Neural progenitor cell (in vitro differentiated cells): ENCODE results near the gene CDC16. TPM values are rescaled to one million over a fixed set of nuclear protein-coding genes. Genes with fewer than 3 reads are reported as not detected.
A peak's percentile ranks its signal among the peaks of the same experiment; 100 is the strongest.

Source experiments
- DNase-seq: peaks from one replicate; pipeline ENCODE4 v3.0.0-alpha.2; 2016; ENCODE audit warnings: low spot score
- H2AFZ ChIP-seq: fragments of 200-600 bp; sonication (generic); replicated peaks from 2 replicates; pipeline ENCODE4 v1.6.1; 2016; ENCODE audit warnings: antibody characterized with exemption
- H3F3A ChIP-seq: fragments of 200-600 bp; sonication (generic); 2 replicates; pipeline ENCODE4 v1.6.1; 2016; ENCODE audit warnings: antibody characterized with exemption, low read depth
- H3K27ac ChIP-seq: fragments of 200-600 bp; sonication (generic); 2 replicates; pipeline ENCODE4 v1.5.1; 2016; ENCODE audit warnings: mild to moderate bottlenecking
- H3K27me3 ChIP-seq: fragments of 200-600 bp; sonication (generic); 2 replicates; pipeline ENCODE4 v1.6.1; 2016; ENCODE audit warnings: mild to moderate bottlenecking, moderate library complexity
- H3K36me3 ChIP-seq: fragments of 200-600 bp; sonication (generic); 2 replicates; pipeline ENCODE4 v1.5.1; 2016
- H3K4me1 ChIP-seq: fragments of 200-600 bp; sonication (generic); 2 replicates; pipeline ENCODE4 v1.6.1; 2016; ENCODE audit warnings: mixed run types
- H3K4me2 ChIP-seq: fragments of 200-600 bp; sonication (generic); 2 replicates; pipeline ENCODE4 v1.6.1; 2016
- H3K4me3 ChIP-seq: fragments of 200-600 bp; sonication (generic); 2 replicates; pipeline ENCODE4 v1.5.1; 2016
- H3K79me2 ChIP-seq: fragments of 200-600 bp; sonication (generic); 2 replicates; pipeline ENCODE4 v1.6.1; 2016; ENCODE audit warnings: low read depth
- H3K9ac ChIP-seq: fragments of 200-600 bp; sonication (generic); 2 replicates; pipeline ENCODE4 v1.6.1; 2016
- H3K9me3 ChIP-seq: fragments of 200-600 bp; sonication (generic); 2 replicates; pipeline ENCODE4 v1.5.1; 2016; ENCODE audit warnings: low read depth
- H4K20me1 ChIP-seq: fragments of 200-600 bp; sonication (generic); 2 replicates; pipeline ENCODE4 v1.6.1; 2016; ENCODE audit warnings: low read depth
- H3K27ac Mint-ChIP-seq: 3 replicates; pipeline ENCODE4 v1.8.0; 2021; ENCODE audit warnings: mixed read lengths
- H3K27me3 Mint-ChIP-seq: 2 replicates; pipeline ENCODE4 v1.8.0; 2022; ENCODE audit warnings: low read depth, mild to moderate bottlenecking, inconsistent platforms, moderate library complexity, mixed read lengths; ENCODE audit not compliant: insufficient read depth
- H3K36me3 Mint-ChIP-seq: 3 replicates; pipeline ENCODE4 v1.8.0; 2021; ENCODE audit warnings: mixed read lengths
- H3K4me1 Mint-ChIP-seq: 3 replicates; pipeline ENCODE4 v1.8.0; 2021; ENCODE audit warnings: mixed read lengths
- H3K4me3 Mint-ChIP-seq: 3 replicates; pipeline ENCODE4 v1.8.0; 2021; ENCODE audit warnings: mild to moderate bottlenecking, moderate library complexity, mixed read lengths
- H3K9me3 Mint-ChIP-seq: 3 replicates; pipeline ENCODE4 v1.8.0; 2020; ENCODE audit warnings: mixed read lengths
- EZH2 ChIP-seq: fragments of 200-600 bp; sonication (generic); IDR thresholded peaks from 2 replicates; pipeline ENCODE4 v1.6.1; 2017; ENCODE audit warnings: antibody characterized with exemption, mild to moderate bottlenecking, moderate library complexity
- EZH2phosphoT487 ChIP-seq: fragments of 200-600 bp; sonication (generic); IDR thresholded peaks from 2 replicates; pipeline ENCODE4 v1.6.1; 2017; ENCODE audit warnings: antibody characterized with exemption
- total RNA-seq: library from RNA; depleted of rRNA; stranded (reverse); fragments of >200 nt; gene quantifications from 2 replicates; pipeline ENCODE4 v1.2.3, GENCODE V29; 2015; ENCODE audit warnings: low replicate concordance
- TF ChIP-seq, protein P1 (sequence below): fragments of 200-600 bp; sonication (generic); IDR thresholded peaks from 2 replicates; pipeline ENCODE4 v1.5.1; 2017; ENCODE audit warnings: antibody characterized with exemption, mild to moderate bottlenecking

Gene CDC16
- total RNA-seq, 1 donor from 2014 or later = 69.6 TPM

DNA sequence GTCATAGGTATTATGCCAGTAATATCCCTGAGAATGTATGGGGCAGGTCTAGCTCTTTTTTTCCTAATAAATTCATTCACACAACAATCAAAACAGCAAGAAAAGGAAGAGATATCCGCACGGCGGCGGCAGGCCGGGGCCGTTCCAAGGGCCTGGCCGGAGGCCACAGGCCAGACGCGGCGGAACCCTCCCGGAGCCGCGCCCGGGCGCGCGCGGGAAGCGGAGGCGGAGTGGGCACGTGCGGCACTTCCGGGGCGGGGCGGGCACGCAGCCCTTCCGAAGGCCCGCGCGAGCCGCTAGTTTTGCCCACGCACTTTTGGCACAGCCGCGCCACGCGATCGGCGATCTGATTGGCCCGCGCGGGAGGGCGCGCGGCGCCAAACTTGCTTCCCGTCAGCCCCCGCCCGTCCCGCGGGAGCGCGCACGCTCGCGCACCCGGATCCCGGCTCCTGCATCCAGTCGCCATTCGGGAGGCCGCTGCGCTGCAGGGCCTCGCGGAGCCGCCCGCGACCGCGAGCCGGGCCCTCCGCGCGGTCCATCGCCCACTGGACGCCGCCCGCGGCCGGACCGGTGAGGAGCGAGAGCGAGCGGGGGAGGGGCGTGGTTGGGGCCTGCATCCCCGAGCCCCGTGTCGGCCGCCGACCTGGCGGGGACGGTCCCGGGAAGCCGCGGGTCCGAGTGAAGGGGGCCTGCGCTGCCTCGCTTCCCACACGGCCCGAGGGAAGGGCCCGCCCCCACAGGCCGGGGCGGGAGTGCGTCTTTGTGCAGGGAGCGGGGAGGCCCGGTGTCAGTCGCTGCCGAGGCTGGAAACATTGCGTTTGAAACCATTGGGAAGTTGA lies 79.6 kb downstream of the CDC16 start, which contains the start of gene CHAMP1:
Gene CHAMP1, plus strand, starts transcription at position 430 of the 839 bp plus-strand sequence. CDS start 9,340 bp downstream, outside the sequence.
- no peaks in the 10 kb centered on the region for H3K9me3 ChIP-seq
- H2AFZ ChIP-seq = peak within 1 kb of the TSS; percentile 8
- peak within 1 kb of the TSS; percentile 59 for H3K4me3 ChIP-seq
- peaks cover 5% of the 10 kb centered on the region for H3K36me3 ChIP-seq
- no peaks in the 10 kb centered on the region for H3K27me3 ChIP-seq
- H3K9ac ChIP-seq = peak within 1 kb of the TSS; percentile 78
- peak within 1 kb of the TSS; percentile 88 for H3K4me3 Mint-ChIP-seq
- H3K9me3 Mint-ChIP-seq = no peaks in the 10 kb centered on the region
- peaks cover 3% of the 10 kb centered on the region for H3K27me3 Mint-ChIP-seq
- H3K27ac Mint-ChIP-seq = peak within 1 kb of the TSS; percentile 97
- H3F3A ChIP-seq = peaks cover 31% of the 10 kb centered on the region
- peaks cover 40% of the 10 kb centered on the region for H4K20me1 ChIP-seq
- peaks cover 57% of the 10 kb centered on the region for H3K79me2 ChIP-seq
- peak within 1 kb of the TSS; percentile 87 for H3K27ac ChIP-seq
- TF ChIP-seq EZH2phosphoT487 (no peak), EZH2 (no peak)
- TF ChIP-seq, protein P1, sequence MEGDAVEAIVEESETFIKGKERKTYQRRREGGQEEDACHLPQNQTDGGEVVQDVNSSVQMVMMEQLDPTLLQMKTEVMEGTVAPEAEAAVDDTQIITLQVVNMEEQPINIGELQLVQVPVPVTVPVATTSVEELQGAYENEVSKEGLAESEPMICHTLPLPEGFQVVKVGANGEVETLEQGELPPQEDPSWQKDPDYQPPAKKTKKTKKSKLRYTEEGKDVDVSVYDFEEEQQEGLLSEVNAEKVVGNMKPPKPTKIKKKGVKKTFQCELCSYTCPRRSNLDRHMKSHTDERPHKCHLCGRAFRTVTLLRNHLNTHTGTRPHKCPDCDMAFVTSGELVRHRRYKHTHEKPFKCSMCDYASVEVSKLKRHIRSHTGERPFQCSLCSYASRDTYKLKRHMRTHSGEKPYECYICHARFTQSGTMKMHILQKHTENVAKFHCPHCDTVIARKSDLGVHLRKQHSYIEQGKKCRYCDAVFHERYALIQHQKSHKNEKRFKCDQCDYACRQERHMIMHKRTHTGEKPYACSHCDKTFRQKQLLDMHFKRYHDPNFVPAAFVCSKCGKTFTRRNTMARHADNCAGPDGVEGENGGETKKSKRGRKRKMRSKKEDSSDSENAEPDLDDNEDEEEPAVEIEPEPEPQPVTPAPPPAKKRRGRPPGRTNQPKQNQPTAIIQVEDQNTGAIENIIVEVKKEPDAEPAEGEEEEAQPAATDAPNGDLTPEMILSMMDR = peak; percentile 14
- peak; percentile 95 for DNase-seq
- peaks cover 15% of the 10 kb centered on the region for H3K36me3 Mint-ChIP-seq
- H3K4me1 Mint-ChIP-seq = peaks cover 31% of the 10 kb centered on the region
- H3K4me1 ChIP-seq = peaks cover 8% of the 10 kb centered on the region
- H3K4me2 ChIP-seq = peak within 1 kb of the TSS; percentile 90

DNA sequence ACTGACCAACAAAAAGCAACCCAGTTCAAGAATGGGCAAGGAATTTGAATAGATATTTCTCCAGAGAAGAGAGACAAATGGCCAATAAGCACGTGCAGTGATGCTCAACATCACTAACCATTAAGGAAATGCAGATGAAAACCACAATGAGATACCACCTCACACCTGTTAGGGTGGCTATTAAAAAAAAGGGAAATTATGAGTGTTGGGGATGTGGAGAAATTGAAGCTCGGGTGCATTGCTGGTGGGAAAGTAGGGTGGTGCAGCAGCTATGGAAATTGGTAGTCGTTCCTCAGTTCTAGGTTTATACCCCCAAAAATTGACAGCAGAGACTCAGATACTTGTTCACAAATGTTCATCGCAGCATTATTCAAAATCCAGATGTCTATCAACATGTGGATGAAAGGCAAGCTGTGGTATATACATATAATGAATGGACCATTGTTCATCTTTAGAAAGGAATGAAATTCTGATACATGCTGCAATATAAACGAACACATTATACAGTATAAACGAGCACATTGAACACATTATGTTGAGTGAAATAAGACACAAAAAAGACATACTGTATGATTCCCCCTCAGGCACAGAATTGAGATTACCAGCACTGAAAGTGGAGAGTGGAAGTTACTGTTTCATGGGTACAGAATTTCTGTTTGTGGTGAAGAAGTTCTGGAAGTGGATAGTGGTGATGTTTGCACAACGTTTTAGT lies 80.5 kb downstream of the CDC16 start:
- peaks cover 31% of the 10 kb centered on the region for H3K4me1 Mint-ChIP-seq
- TF ChIP-seq EZH2phosphoT487 (no peak), EZH2 (no peak)
- TF ChIP-seq, protein P1 = no peak
- no peak overlapping the region for H3K27ac ChIP-seq
- H3K27ac Mint-ChIP-seq = peak overlapping the region; percentile 50
- peaks cover 5% of the 10 kb centered on the region for H3K36me3 ChIP-seq
- H2AFZ ChIP-seq = no peak overlapping the region
- H3K36me3 Mint-ChIP-seq = peaks cover 24% of the 10 kb centered on the region
- peak overlapping the region; percentile 78 for H3K9ac ChIP-seq
- peaks cover 48% of the 10 kb centered on the region for H4K20me1 ChIP-seq
- H3K9me3 ChIP-seq = no peaks in the 10 kb centered on the region
- no peaks in the 10 kb centered on the region for H3K9me3 Mint-ChIP-seq
- H3K79me2 ChIP-seq = peaks cover 66% of the 10 kb centered on the region
- H3K4me2 ChIP-seq = peak overlapping the region; percentile 90
- peaks cover 28% of the 10 kb centered on the region for H3F3A ChIP-seq
- DNase-seq = no peak
- H3K27me3 ChIP-seq = no peaks in the 10 kb centered on the region
- H3K4me1 ChIP-seq = peaks cover 8% of the 10 kb centered on the region
- H3K4me3 ChIP-seq = peak overlapping the region; percentile 59
- H3K27me3 Mint-ChIP-seq = peaks cover 3% of the 10 kb centered on the region
- H3K4me3 Mint-ChIP-seq = peak overlapping the region; percentile 86

DNA sequence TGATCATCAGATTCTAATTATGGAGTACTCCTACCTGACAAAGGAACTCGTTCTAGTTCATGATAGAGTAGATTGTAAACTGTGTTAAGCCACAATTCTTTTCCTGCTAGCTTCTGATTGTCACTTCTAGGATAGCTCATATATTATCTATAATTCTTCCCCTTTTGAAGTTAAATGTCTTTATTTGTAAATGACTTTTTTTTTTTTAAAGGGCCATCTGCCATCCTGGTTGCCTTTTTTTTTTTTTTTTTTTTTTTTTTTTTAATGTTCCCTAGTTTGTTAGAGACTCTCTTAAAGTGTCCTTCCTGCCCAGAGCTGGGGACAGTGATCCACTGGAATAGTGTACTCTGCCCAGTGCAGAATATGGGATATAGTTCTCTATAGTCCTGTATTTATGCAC lies 83.9 kb downstream of the CDC16 start:
- H3K27ac ChIP-seq = no peak overlapping the region
- peaks cover 8% of the 10 kb centered on the region for H3K4me1 ChIP-seq
- no peak overlapping the region for H3K4me3 Mint-ChIP-seq
- peaks cover 47% of the 10 kb centered on the region for H3K36me3 Mint-ChIP-seq
- no peaks in the 10 kb centered on the region for H3K9me3 ChIP-seq
- no peak for TF ChIP-seq EZH2phosphoT487
- TF ChIP-seq, protein P1 = no peak
- peaks cover 24% of the 10 kb centered on the region for H3K4me1 Mint-ChIP-seq
- DNase-seq = no peak
- peaks cover 94% of the 10 kb centered on the region for H3K79me2 ChIP-seq
- H3K9ac ChIP-seq = peak overlapping the region; percentile 25
- no peaks in the 10 kb centered on the region for H3K9me3 Mint-ChIP-seq
- H3K36me3 ChIP-seq = peaks cover 28% of the 10 kb centered on the region
- H3F3A ChIP-seq = peaks cover 6% of the 10 kb centered on the region
- no peak overlapping the region for H2AFZ ChIP-seq
- H3K27me3 ChIP-seq = no peaks in the 10 kb centered on the region
- peaks cover under 1% of the 10 kb centered on the region for H3K27me3 Mint-ChIP-seq
- H3K27ac Mint-ChIP-seq = no peak overlapping the region
- H4K20me1 ChIP-seq = peaks cover 57% of the 10 kb centered on the region
- no peak overlapping the region for H3K4me3 ChIP-seq
- peak overlapping the region; percentile 37 for H3K4me2 ChIP-seq
